Ectodermal cell (in vitro differentiated cells): ENCODE results near the gene ACSF3.

ENCODE experiments used
- H3K27ac ChIP-seq: 2 replicates; pipeline ENCODE4 v1.7.0; 2013; ENCODE audit warnings: mild to moderate bottlenecking, low read depth, low read length; ENCODE audit not compliant: insufficient read depth, poor library complexity, severe bottlenecking
- H3K27me3 ChIP-seq: 2 replicates; pipeline ENCODE4 v1.7.0; 2013; ENCODE audit warnings: mild to moderate bottlenecking, low read length; ENCODE audit not compliant: insufficient read depth, control insufficient read depth, poor library complexity, severe bottlenecking
- H3K36me3 ChIP-seq: one replicate; pipeline ENCODE4 v1.7.0; 2013; ENCODE audit warnings: low read length; ENCODE audit not compliant: control insufficient read depth, insufficient read depth
- H3K4me1 ChIP-seq: one replicate; pipeline ENCODE4 v1.7.0; 2013; ENCODE audit warnings: low read length; ENCODE audit not compliant: control insufficient read depth, insufficient read depth
- H3K4me3 ChIP-seq: 2 replicates; pipeline ENCODE4 v1.7.0; 2013; ENCODE audit warnings: low read depth, low read length, control low read depth; ENCODE audit not compliant: insufficient read depth
- H3K9me3 ChIP-seq: 2 replicates; pipeline ENCODE4 v1.7.0; 2013; ENCODE audit warnings: mild to moderate bottlenecking, low read length, moderate library complexity; ENCODE audit not compliant: control insufficient read depth
- WGBS, 2 experiments: methylation state at CpG; one replicate each; pipeline ENCODE4 v1.1.7; 2013; ENCODE audit warnings: missing lambda C conversion rate in 2 of 2; 5-methylcytosine and 5-hydroxymethylcytosine counted together

The ACSF3 gene

DNA sequence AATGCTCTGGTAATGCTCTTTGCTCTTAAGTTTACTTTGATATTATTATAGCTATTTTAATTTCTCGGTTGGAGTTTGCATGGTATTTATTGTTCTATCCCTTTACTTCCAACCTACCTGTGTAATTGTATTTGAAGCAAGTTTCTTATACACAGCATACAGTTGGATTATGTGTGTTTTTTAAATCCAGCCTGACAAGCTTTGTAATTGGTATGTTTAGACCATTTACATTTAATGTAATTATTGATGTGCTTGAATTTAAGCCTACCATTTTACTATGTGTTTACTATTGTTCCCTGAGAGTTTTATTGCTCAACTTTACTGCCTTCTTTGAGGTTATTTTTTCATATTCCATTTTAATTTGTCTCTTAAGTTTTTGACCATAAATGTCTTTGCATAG is 35.7 kb downstream of the ACSF3 start:
- Histone ChIP-seq H3K4me3 (no peak overlapping the region), H3K27ac (no peak overlapping the region), H3K4me1 (no peaks in the 10 kb centered on the region), H3K9me3 (no peaks in the 10 kb centered on the region), H3K36me3 (peaks cover 4% of the 10 kb centered on the region), H3K27me3 (no peaks in the 10 kb centered on the region)
- no CpG with 5 or more reads among the region's 1 CpG for WGBS, 2 experiments

DNA sequence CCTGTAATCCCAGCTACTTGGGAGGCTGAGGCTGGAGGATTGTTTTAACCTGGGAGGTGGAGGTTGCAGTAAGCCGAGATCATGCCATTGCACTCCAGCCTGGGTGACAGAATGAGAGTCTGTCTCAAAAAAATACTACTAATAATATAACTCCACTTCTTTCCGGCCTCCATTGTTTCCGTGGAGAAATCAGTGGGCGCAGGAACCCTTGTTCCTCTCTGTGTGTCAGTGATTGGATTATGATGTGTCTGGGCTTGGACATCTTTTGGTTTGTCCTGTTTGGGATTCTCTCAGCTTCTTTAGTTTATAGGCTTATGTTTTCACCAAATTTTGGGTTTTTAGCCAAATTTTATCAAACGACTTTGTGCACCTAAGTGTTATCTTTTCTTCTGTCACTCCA is 36.8 kb downstream of the ACSF3 start:
- Histone ChIP-seq H3K27ac (no peak overlapping the region), H3K27me3 (no peaks in the 10 kb centered on the region), H3K4me3 (no peak overlapping the region), H3K9me3 (no peaks in the 10 kb centered on the region), H3K36me3 (peaks cover 4% of the 10 kb centered on the region), H3K4me1 (no peaks in the 10 kb centered on the region)
- WGBS, 2 experiments = 95 to 97% methylated on average over 5 of the region's 5 CpGs

DNA sequence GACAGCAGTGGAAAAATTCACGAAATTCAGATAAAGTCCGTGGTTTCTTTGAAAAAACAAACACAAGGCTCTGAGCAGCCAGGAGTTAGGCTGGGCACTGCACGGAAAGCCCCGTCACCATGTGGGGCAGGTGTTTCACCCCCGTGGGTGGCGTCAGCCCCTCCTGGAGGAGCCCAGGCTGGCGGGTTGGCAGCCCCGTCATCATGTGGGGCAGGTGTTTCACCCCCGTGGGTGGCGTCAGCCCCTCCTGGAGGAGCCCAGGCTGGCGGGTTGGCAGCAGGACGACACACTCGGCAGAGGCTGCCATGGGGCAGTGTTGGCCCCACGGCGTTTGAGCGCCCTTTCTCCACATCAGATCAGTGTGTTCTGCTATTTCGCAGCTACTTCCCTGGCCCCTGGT is 38.1 kb downstream of the ACSF3 start:
- no peaks in the 10 kb centered on the region for H3K27me3 ChIP-seq
- no peak overlapping the region for H3K27ac ChIP-seq
- no peak overlapping the region for H3K4me3 ChIP-seq
- peaks cover 4% of the 10 kb centered on the region for H3K36me3 ChIP-seq
- H3K9me3 ChIP-seq = no peaks in the 10 kb centered on the region
- no peaks in the 10 kb centered on the region for H3K4me1 ChIP-seq
- 95% methylated on average over 17 of the region's 17 CpGs for WGBS, 2 experiments

DNA sequence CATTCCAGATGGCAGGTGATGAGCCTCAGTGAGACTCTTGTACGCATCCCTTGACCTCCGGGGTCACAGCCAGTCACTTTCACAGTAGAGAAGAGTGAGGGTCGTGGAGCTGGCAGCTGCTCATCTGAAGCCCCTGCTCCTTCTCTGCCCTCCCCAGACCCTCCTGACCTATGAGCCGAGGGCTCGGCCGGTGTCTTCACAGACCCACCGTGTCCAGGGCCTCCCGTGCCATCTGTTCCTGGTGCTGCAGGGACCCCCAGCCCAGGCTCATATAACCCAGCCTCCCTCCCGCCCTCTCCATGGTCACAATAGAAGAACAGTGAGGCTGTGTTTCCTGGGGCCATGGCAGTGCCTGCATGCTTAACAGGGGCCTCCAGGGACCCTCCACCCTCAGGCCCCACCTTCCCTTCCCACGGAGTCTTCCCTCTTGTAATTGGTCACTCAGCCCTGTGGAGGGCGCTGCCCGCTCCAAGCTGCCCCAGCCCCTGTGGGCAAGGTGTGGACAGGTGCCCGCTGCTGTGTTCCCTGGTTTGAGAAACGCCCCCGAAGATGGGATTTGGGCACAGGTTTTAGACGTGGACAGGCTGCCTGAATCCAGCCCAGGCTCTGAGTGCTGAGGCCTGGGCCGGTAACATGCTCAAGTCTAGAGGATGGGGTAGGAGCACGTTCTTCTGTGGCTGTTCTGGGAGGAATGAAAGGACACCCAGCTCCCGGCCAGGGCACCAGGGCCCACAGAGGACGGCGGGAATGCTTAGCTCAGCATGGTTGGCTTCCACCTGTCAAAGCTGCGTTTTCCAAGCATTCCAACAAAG is 38.7 kb downstream of the ACSF3 start:
- 95% methylated on average over 22 of the region's 22 CpGs for WGBS, 2 experiments
- Histone ChIP-seq H3K36me3 (peaks cover 4% of the 10 kb centered on the region), H3K9me3 (no peaks in the 10 kb centered on the region), H3K27me3 (no peaks in the 10 kb centered on the region), H3K27ac (no peak overlapping the region), H3K4me1 (no peaks in the 10 kb centered on the region), H3K4me3 (no peak overlapping the region)

DNA sequence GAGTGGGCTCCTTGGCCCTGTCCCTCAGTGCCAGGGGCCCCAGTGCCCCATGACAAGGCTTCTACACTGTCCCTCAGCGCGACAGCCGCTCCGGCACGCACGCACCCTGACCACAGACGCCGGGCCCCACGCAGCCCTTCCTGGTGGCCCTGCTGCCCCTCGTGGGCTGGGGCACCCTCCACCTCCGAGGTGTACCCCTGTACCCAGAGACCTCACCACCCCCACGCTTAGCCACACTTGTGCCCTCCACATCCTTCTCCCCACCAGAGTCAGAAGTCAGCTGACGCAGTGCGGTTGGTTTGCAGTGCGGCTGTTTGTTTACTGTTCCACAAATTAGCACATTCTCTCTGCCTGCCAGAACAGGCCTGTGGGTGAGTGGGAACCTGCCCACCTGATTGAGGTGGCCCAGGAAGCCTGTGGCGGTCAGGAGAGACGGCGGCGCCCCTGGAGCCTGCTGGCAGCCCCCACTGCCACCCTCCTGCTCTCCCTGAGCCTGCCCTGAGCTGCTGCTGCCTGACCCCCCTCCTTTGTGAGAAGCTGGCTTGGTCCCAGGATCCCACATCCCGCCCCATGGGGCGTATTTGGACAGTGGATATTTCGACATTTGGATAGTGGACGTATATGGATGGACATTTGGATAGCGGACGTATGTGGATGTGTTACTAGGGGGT is 39.9 kb downstream of the ACSF3 start:
- 92 to 95% methylated on average over 25 of the region's 25 CpGs for WGBS, 2 experiments
- Histone ChIP-seq H3K4me3 (no peak overlapping the region), H3K27ac (no peak overlapping the region), H3K9me3 (no peaks in the 10 kb centered on the region), H3K36me3 (peaks cover 4% of the 10 kb centered on the region), H3K4me1 (no peaks in the 10 kb centered on the region), H3K27me3 (no peaks in the 10 kb centered on the region)

DNA sequence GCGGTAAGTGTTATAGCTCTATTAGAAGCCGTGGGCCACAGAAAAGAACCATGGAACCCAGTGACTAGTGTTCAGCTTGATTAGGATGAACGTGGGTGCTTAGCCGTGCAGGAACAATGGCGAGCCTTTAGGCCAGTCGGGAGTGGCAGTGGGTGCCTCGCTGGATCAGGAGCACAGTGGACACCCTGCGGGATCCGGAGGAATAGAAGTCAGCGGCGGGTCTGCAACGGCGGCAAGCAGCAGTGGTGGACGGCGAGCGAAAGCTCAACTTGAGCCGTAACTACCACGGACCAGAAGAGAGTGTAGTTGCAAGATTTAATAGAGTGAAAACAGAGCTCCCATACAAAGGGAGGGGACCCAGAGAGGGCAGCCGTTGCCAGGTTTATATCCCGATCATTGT is 40.6 kb downstream of the ACSF3 start:
- Histone ChIP-seq H3K4me3 (no peak overlapping the region), H3K27ac (no peak overlapping the region), H3K4me1 (no peaks in the 10 kb centered on the region), H3K36me3 (no peaks in the 10 kb centered on the region), H3K27me3 (no peaks in the 10 kb centered on the region), H3K9me3 (no peaks in the 10 kb centered on the region)
- 95% methylated on average over 20 of the region's 20 CpGs for WGBS, 2 experiments

DNA sequence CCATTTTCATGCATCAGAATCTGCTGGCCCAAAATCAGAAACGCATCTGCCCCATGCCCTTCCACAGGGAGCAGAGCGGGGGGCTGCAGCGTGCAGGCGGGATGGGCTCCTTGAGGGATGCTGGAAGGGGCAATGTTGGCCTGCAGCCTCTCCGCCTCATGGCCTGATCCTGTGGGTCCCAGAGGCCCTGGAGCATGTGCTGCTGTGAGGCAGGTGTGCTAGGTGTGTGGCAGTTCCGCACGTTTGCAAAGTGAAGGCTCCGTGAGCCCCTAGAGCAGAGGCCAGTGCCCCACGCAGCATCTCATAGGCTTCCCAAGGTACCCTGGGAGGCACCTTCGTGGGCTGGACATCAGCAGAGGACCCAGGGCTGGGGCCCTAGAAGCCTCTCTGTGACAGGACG is 41.5 kb downstream of the ACSF3 start:
- Histone ChIP-seq H3K27me3 (no peaks in the 10 kb centered on the region), H3K27ac (no peak overlapping the region), H3K4me1 (no peaks in the 10 kb centered on the region), H3K9me3 (no peaks in the 10 kb centered on the region), H3K4me3 (no peak overlapping the region), H3K36me3 (no peaks in the 10 kb centered on the region)
- 95 to 97% methylated on average over 11 of the region's 11 CpGs for WGBS, 2 experiments

DNA sequence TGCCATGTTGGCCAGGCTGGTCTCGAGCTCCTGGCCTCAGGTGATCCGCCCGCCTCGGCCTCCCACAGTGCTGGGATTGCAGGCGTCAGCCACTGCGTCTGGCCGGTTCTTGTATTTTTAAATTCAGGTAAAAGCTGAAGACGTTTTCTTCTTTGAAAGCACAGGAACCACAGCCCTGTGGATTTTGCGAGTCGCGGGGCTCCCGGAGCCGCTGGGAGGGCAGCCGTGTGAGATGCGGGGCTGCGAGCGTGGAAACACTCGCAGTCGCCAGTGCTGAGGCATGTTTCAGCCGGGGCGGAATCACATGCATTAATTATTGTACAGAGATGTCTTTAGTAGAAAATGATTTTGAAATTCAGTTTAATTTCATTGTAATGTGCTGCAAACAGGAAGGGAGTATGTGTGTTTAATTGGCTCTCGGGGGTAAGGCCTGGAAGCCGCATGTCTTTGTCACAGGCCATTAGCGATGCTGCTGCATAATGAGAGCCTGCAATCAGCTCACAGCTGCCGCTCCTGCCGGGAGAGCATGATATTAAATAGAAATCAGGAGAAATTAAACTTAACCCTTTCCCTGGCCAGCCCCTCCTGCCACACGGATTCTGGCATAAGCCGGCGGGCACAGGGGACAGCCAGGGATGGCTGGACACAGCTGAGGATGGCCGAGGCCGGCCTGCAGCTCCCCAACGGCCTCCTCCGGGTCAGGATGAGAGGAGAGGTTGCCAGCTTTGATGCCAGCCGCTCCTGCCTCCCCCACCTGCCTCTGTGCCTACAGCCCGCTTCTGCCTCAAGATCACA is 42.5 kb downstream of the ACSF3 start:
- 95% methylated on average over 35 of the region's 35 CpGs for WGBS, 2 experiments
- H3K27ac ChIP-seq = no peak overlapping the region
- no peaks in the 10 kb centered on the region for H3K36me3 ChIP-seq
- no peaks in the 10 kb centered on the region for H3K4me1 ChIP-seq
- H3K9me3 ChIP-seq = no peaks in the 10 kb centered on the region
- no peaks in the 10 kb centered on the region for H3K27me3 ChIP-seq
- no peak overlapping the region for H3K4me3 ChIP-seq

DNA sequence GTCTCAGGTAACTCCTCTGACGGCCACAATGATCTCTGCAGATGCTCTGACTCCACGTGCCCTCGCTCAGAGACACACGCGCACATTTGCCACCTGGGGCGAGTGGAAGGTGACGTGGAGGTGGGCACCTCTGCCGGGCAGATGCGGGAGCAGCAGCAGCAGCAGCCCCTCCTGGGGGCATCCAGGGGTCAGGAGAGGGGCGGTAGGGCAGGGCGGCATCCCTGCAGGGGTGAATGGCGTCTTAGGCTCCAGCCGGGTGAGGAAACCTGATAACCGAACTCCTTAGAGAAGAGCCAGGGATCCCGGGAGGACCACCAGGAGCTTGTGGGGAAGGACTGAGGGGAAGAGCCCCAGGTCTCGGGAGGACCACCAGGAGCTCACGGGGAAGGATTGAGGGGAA is 43.3 kb downstream of the ACSF3 start:
- Histone ChIP-seq H3K4me1 (no peaks in the 10 kb centered on the region), H3K4me3 (no peak overlapping the region), H3K36me3 (no peaks in the 10 kb centered on the region), H3K27ac (no peak overlapping the region), H3K9me3 (no peaks in the 10 kb centered on the region), H3K27me3 (no peaks in the 10 kb centered on the region)
- 97% methylated on average over 17 of the region's 17 CpGs for WGBS, 2 experiments
